Measurements from ENCODE around the gene FGFRL1.
"Not testable (repeated sequence)": the region's sequence is repeated elsewhere in the genome, so short reads cannot be mapped to it uniquely, and the experiment has no call there.

Gene FGFRL1

DNA sequence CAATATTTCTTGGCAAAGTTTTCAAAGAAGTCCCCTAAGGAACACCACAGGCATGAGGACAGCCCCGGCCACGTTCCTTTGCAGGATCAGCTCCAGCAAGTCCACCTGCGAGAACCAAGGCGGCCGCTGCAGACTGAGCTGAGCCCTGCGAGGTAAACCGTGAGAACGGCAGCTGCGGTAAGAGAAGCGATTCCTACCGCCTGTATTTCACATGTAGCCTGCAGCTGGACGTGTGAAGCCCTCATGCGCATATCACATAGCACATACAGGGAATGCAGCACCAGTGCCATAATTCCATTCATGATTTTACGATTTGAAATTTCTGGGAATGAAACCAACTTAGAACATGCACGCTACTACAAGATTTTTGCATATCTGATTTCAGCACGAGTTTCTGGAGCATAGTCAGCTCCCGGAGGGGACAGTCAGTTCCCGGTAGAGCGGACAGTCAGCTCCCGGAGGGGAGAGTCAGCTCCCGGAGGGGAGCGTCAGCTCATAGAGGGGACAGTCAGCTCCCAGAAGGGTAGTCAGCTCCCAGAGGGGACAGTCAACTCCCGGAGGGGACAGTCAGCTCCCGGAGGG is 41.7 kb downstream of the FGFRL1 start:
- no peak for DNase-seq (ENCODE audit: low read depth)
- H3K4me3 ChIP-seq (ENCODE audit: low read depth, low read length), result no peak overlapping the region
- TF ChIP-seq, protein P1, sequence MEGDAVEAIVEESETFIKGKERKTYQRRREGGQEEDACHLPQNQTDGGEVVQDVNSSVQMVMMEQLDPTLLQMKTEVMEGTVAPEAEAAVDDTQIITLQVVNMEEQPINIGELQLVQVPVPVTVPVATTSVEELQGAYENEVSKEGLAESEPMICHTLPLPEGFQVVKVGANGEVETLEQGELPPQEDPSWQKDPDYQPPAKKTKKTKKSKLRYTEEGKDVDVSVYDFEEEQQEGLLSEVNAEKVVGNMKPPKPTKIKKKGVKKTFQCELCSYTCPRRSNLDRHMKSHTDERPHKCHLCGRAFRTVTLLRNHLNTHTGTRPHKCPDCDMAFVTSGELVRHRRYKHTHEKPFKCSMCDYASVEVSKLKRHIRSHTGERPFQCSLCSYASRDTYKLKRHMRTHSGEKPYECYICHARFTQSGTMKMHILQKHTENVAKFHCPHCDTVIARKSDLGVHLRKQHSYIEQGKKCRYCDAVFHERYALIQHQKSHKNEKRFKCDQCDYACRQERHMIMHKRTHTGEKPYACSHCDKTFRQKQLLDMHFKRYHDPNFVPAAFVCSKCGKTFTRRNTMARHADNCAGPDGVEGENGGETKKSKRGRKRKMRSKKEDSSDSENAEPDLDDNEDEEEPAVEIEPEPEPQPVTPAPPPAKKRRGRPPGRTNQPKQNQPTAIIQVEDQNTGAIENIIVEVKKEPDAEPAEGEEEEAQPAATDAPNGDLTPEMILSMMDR (IDR thresholded peaks at IDR 0.05; ENCODE audit: low read depth, low read length, missing control alignments), result no peak

GRCh38 chr4:1053891-1054290 is 42.5 kb downstream of the FGFRL1 start:
- not testable (repeated sequence) for DNase-seq (ENCODE audit: low read depth); H3K4me3 ChIP-seq (ENCODE audit: low read depth, low read length)

- DNase-seq (ENCODE audit: low read depth); H3K4me3 ChIP-seq (ENCODE audit: low read depth, low read length): not testable (repeated sequence)
Measured at GRCh38 chr4:1054696-1055242, 43.3 kb downstream of the FGFRL1 start.

DNA sequence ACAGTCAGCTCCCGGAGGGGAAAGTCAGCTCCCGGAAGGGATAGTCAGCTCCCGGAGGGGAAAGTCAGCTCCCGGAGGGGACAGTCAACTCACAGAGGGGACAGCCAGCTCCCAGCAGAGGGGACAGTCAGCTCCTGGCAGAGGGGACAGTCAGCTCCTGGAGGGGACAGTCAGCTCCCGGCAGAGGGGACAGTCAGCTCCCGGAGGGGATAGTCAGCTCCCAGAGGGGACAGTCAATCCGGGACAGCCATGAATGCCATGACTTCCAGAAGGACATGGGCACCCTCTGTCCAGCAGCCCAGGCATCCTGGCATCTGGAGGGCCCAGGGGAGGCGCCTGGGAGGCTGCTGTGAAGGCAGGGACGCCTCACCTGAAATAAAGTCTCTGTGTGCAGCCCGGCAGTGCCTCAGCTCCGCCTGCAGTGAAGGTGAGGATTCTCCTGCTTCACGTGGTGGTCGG is 43.8 kb downstream of the FGFRL1 start:
- H3K4me3 ChIP-seq (ENCODE audit: low read depth, low read length), result not testable (repeated sequence)

GRCh38 chr4:1055721-1056590 is 44.5 kb downstream of the FGFRL1 start:
- no peak for DNase-seq (ENCODE audit: low read depth)
- peak overlapping the region; percentile 22 for H3K4me3 ChIP-seq (ENCODE audit: low read depth, low read length)
- TF ChIP-seq, protein P1 (IDR thresholded peaks at IDR 0.05; ENCODE audit: low read depth, low read length, missing control alignments), result no peak

More for the DNA sequence above, 43.8 kb downstream of the FGFRL1 start:
- not testable (repeated sequence) for DNase-seq (ENCODE audit: low read depth)

DNA sequence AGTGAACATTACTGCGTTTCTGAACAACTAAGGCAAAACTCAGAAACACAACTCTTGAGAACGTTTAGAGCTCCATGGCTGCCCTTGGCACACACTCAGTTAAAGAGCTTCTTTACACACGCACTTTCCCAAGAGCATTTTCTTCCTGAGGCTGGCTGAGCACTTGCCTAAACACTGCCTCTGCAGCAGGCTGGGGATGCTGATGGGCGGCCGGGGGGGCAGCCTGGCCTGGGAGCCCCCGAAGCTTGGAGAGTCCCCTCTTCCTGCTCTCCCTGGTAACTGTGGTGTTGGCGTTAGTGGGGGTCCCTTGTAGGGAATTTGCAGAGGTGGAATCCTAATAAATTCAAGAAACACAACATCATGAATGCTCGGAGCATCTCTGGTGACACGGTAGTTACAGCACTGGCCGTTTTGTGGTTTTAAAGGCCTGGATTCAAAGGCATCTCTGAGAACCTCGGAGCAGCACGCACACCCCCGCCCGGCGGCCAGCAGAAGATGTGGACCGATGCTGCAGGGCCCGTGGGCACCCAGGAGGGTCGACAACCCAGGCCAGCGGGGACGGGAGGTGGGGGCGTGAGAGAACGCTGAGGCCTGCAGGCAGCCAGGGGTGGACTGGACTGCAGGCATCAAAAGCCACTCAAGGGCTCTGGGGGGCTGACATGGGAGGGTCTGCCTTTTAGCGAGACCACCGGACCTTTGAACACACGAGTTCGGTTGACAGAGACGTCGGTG is 45.4 kb downstream of the FGFRL1 start:
- TF ChIP-seq, protein P1 (IDR thresholded peaks at IDR 0.05; ENCODE audit: low read depth, low read length, missing control alignments), result no peak
- no peak for DNase-seq (ENCODE audit: low read depth)
- H3K4me3 ChIP-seq (ENCODE audit: low read depth, low read length), result no peak overlapping the region

DNA sequence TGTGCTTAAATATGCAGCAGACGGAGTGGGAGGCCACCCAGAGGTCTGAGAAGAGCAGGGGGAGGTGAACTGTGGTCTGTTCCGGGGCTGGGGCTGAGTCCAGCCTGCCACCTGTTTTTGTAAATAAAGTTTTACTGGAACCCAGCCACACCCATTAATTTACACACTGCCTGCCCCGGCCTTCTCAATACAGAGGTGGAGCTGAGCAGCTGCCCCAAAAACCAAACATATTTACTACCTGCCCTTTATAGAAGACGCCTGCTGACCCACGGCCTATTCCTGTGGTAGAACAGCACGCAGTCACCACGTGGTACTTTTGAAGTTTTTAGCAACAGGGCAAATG is 45.9 kb downstream of the FGFRL1 start:
- TF ChIP-seq, protein P1 (IDR thresholded peaks at IDR 0.05; ENCODE audit: low read depth, low read length, missing control alignments), result no peak
- DNase-seq (ENCODE audit: low read depth), result no peak
- no peak overlapping the region for H3K4me3 ChIP-seq (ENCODE audit: low read depth, low read length)

GRCh38 chr4:1058198-1058996 is 47.0 kb downstream of the FGFRL1 start:
- H3K4me3 ChIP-seq (ENCODE audit: low read depth, low read length), result no peak overlapping the region
- TF ChIP-seq, protein P1 (IDR thresholded peaks at IDR 0.05; ENCODE audit: low read depth, low read length, missing control alignments), result no peak
- no peak for DNase-seq (ENCODE audit: low read depth)
